IMR-90 (cell line): ENCODE measurements around the gene PHC2.

Source experiments
- BHLHE40 ChIP-seq: fragments of 150-350 bp; IDR thresholded peaks from 2 replicates; pipeline ENCODE4 v1.6.1; 2016; ENCODE audit warnings: mild to moderate bottlenecking, low read depth, low read length
- CEBPB ChIP-seq: IDR thresholded peaks from 2 replicates; pipeline ENCODE4 v1.6.1; 2012; ENCODE audit warnings: low read depth, low read length, improper control_type of control experiment
- FOS ChIP-seq: fragments of 150-350 bp; IDR thresholded peaks from 2 replicates; pipeline ENCODE4 v1.6.1; 2016; ENCODE audit warnings: low read depth, low read length
- MAFK ChIP-seq: IDR thresholded peaks from 2 replicates; pipeline ENCODE4 v1.6.1; 2012; ENCODE audit warnings: low read depth, low read length, improper control_type of control experiment
- MXI1 ChIP-seq: IDR thresholded peaks from 2 replicates; pipeline ENCODE4 v1.6.1; 2012; ENCODE audit warnings: low read depth, mild to moderate bottlenecking, low read length, moderate library complexity, borderline replicate concordance
- NFE2L2 ChIP-seq: fragments of 150-350 bp; IDR thresholded peaks from 2 replicates; pipeline ENCODE4 v1.6.1; 2016; ENCODE audit warnings: low read depth, mild to moderate bottlenecking, low read length
- POLR2A ChIP-seq: IDR thresholded peaks from 2 replicates; pipeline ENCODE4 v1.6.1; 2012; ENCODE audit warnings: mild to moderate bottlenecking, low read depth, low read length
- RAD21 ChIP-seq: IDR thresholded peaks from 2 replicates; pipeline ENCODE4 v1.6.1; 2012; ENCODE audit warnings: low read length, improper control_type of control experiment
- RFX5 ChIP-seq: IDR thresholded peaks from 2 replicates; pipeline ENCODE4 v1.8.0; 2012; ENCODE audit warnings: low read depth, mild to moderate bottlenecking, low read length, moderate library complexity
- SMC3 ChIP-seq: fragments of 150-350 bp; IDR thresholded peaks from 2 replicates; pipeline ENCODE4 v1.6.1; 2016; ENCODE audit warnings: low read depth, mild to moderate bottlenecking, antibody characterized with exemption, low read length, moderate library complexity
- TF ChIP-seq, protein P1 (sequence below): conservative IDR thresholded peaks from 2 replicates; pipeline ENCODE4 v1.5.1; 2012; ENCODE audit warnings: mild to moderate bottlenecking, low read depth, low read length, improper control_type of control experiment
- TF ChIP-seq, protein P2 (sequence below): fragments of 150-350 bp; IDR thresholded peaks from 2 replicates; pipeline ENCODE4 v1.6.1; 2017; ENCODE audit warnings: mild to moderate bottlenecking, antibody characterized with exemption, low read length, low read depth

GRCh38 chr1:33393524-33393923 lies 37.4 kb downstream of the PHC2 start:
- TF ChIP-seq, protein P1, sequence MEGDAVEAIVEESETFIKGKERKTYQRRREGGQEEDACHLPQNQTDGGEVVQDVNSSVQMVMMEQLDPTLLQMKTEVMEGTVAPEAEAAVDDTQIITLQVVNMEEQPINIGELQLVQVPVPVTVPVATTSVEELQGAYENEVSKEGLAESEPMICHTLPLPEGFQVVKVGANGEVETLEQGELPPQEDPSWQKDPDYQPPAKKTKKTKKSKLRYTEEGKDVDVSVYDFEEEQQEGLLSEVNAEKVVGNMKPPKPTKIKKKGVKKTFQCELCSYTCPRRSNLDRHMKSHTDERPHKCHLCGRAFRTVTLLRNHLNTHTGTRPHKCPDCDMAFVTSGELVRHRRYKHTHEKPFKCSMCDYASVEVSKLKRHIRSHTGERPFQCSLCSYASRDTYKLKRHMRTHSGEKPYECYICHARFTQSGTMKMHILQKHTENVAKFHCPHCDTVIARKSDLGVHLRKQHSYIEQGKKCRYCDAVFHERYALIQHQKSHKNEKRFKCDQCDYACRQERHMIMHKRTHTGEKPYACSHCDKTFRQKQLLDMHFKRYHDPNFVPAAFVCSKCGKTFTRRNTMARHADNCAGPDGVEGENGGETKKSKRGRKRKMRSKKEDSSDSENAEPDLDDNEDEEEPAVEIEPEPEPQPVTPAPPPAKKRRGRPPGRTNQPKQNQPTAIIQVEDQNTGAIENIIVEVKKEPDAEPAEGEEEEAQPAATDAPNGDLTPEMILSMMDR: no peak
- TF ChIP-seq RAD21 (no peak), MXI1 (no peak), MAFK (no peak), BHLHE40 (no peak), RFX5 (no peak), POLR2A (no peak), CEBPB (no peak), SMC3 (no peak), NFE2L2 (no peak), FOS (no peak)
- TF ChIP-seq, protein P2, sequence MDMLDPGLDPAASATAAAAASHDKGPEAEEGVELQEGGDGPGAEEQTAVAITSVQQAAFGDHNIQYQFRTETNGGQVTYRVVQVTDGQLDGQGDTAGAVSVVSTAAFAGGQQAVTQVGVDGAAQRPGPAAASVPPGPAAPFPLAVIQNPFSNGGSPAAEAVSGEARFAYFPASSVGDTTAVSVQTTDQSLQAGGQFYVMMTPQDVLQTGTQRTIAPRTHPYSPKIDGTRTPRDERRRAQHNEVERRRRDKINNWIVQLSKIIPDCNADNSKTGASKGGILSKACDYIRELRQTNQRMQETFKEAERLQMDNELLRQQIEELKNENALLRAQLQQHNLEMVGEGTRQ: no peak
